Epithelial cell of esophagus (primary cell): ENCODE data around the gene ASIC3.
A peak's percentile ranks its signal among the peaks of the same experiment; 100 is the strongest.

Experiments used
- DNase-seq: peaks from one replicate; pipeline ENCODE4 v3.0.0; 2010; ENCODE audit warnings: low read depth
- H3K4me3 ChIP-seq: 2 replicates; pipeline ENCODE4 v1.5.1; 2011; ENCODE audit warnings: mild to moderate bottlenecking, low read length, control low read depth
- CTCF ChIP-seq: IDR thresholded peaks from 2 replicates; pipeline ENCODE4 v1.5.1; 2011; ENCODE audit warnings: low read depth, mild to moderate bottlenecking, low read length, control low read depth, inconsistent platforms; ENCODE audit not compliant: insufficient read depth; ENCODE audit errors: missing control alignments

The ASIC3 gene

GRCh38 chr7:151028131-151028947 is 20.0 kb upstream of the ASIC3 start, which contains the start of gene ABCB8:
Gene ABCB8 (plus strand): TSS chr7:151028450. CDS start chr7:151028516, 66 bp downstream.
- peak; percentile 99 for DNase-seq
- TF ChIP-seq CTCF: peak; percentile 37
- H3K4me3 ChIP-seq: peak within 1 kb of the TSS; percentile 82

GRCh38 chr7:151028948-151029501 is 19.3 kb upstream of the ASIC3 start:
- TF ChIP-seq CTCF: no peak
- no peak for DNase-seq
- peak overlapping the region; percentile 82 for H3K4me3 ChIP-seq

- no peak for DNase-seq
- no peak for TF ChIP-seq CTCF
Measured at GRCh38 chr7:151031011-151031410, 17.3 kb upstream of the ASIC3 start.

GRCh38 chr7:151032936-151033863 is 15.1 kb upstream of the ASIC3 start:
- TF ChIP-seq CTCF: peak; percentile 6
- H3K4me3 ChIP-seq: no peak overlapping the region
- DNase-seq: peak; percentile 23

More at GRCh38 chr7:151031011-151031410, 17.3 kb upstream of the ASIC3 start:
- no peak overlapping the region for H3K4me3 ChIP-seq

GRCh38 chr7:151033864-151034249 is 14.5 kb upstream of the ASIC3 start:
- DNase-seq: no peak
- no peak for TF ChIP-seq CTCF
- H3K4me3 ChIP-seq: no peak overlapping the region

- DNase-seq: no peak
- TF ChIP-seq CTCF: no peak
- no peak overlapping the region for H3K4me3 ChIP-seq
Measured at GRCh38 chr7:151034312-151035025, 13.9 kb upstream of the ASIC3 start.
